MG63 (cell line): ENCODE measurements around the gene SLC12A1. TPM values are rescaled to one million over a fixed set of nuclear protein-coding genes. Genes with fewer than 3 reads are reported as not detected.
A peak's percentile ranks its signal among the peaks of the same experiment; 100 is the strongest.

Source experiments
- DNase-seq: peaks from one replicate; pipeline ENCODE4 v3.0.0-alpha.2; 2020
- H3K27me3 ChIP-seq: fragments of 250-450 bp; sonication (Bioruptor Pico); 2 replicates; pipeline ENCODE4 v1.5.1; 2020; ENCODE audit warnings: mild to moderate bottlenecking, moderate library complexity
- H3K36me3 ChIP-seq: fragments of 250-450 bp; sonication (Bioruptor Pico); 2 replicates; pipeline ENCODE4 v1.5.1; 2020; ENCODE audit warnings: mild to moderate bottlenecking, moderate library complexity
- H3K4me3 ChIP-seq: fragments of 250-450 bp; sonication (Bioruptor Pico); 2 replicates; pipeline ENCODE4 v1.5.1; 2020; ENCODE audit warnings: mild to moderate bottlenecking, moderate library complexity
- H3K9me3 ChIP-seq: fragments of 250-450 bp; sonication (Bioruptor Pico); 2 replicates; pipeline ENCODE4 v1.5.1; 2020; ENCODE audit warnings: mild to moderate bottlenecking, moderate library complexity
- total RNA-seq: library from RNA; depleted of rRNA; stranded (reverse); fragments of >200 nt; shearing (Covaris generic); gene quantifications from 2 replicates; pipeline ENCODE4 v1.2.3, GENCODE V29; 2014; ENCODE audit warnings: low replicate concordance; rRNA removed

The SLC12A1 gene
- total RNA-seq: not detected in 2 replicates

- DNase-seq: no peak
- Histone ChIP-seq H3K27me3 (peaks cover 2% of the 10 kb centered on the region; the same call in 1 of the 2 replicates), H3K9me3 (no peaks in the 10 kb centered on the region)
Observed at GRCh38 chr15:48205981-48206380, at the start of gene SLC12A1. Gene SLC12A1, plus strand, starts transcription at chr15:48206302. Its CDS starts 1,418 bp downstream, at chr15:48207720.

GRCh38 chr15:48168616-48169015 is 37.5 kb upstream of the SLC12A1 start:
- peaks cover 11% of the 10 kb centered on the region for H3K9me3 ChIP-seq
- H3K4me3 ChIP-seq: no peak overlapping the region
- H3K27me3 ChIP-seq: no peaks in the 10 kb centered on the region
- no peak for DNase-seq
- H3K36me3 ChIP-seq: peaks cover 2% of the 10 kb centered on the region

More at GRCh38 chr15:48205981-48206380, at the start of gene SLC12A1:
- H3K4me3 ChIP-seq: no peak within 1 kb of the TSS
- H3K36me3 ChIP-seq: no peaks in the 10 kb centered on the region

- DNase-seq: no peak
- Histone ChIP-seq H3K36me3 (peaks cover 2% of the 10 kb centered on the region), H3K27me3 (no peaks in the 10 kb centered on the region), H3K9me3 (peaks cover 11% of the 10 kb centered on the region), H3K4me3 (no peak overlapping the region)
Observed at GRCh38 chr15:48170981-48171380, 35.1 kb upstream of the SLC12A1 start.

GRCh38 chr15:48175126-48175525 is 31.0 kb upstream of the SLC12A1 start:
- Histone ChIP-seq H3K36me3 (no peaks in the 10 kb centered on the region), H3K27me3 (no peaks in the 10 kb centered on the region), H3K9me3 (peaks cover 11% of the 10 kb centered on the region), H3K4me3 (no peak overlapping the region)
- no peak for DNase-seq

- Histone ChIP-seq H3K9me3 (peaks cover 11% of the 10 kb centered on the region), H3K36me3 (no peaks in the 10 kb centered on the region), H3K27me3 (no peaks in the 10 kb centered on the region), H3K4me3 (no peak overlapping the region)
- DNase-seq: no peak
Observed at GRCh38 chr15:48176112-48176511, 30.0 kb upstream of the SLC12A1 start.

GRCh38 chr15:48176957-48177356 is 29.1 kb upstream of the SLC12A1 start:
- Histone ChIP-seq H3K9me3 (peaks cover 11% of the 10 kb centered on the region), H3K27me3 (no peaks in the 10 kb centered on the region), H3K4me3 (peak overlapping the region; percentile 65), H3K36me3 (no peaks in the 10 kb centered on the region)
- DNase-seq: no peak

GRCh38 chr15:48177383-48177765 is 28.7 kb upstream of the SLC12A1 start:
- DNase-seq: no peak
- H3K4me3 ChIP-seq: peak overlapping the region; percentile 65
- H3K27me3 ChIP-seq: no peaks in the 10 kb centered on the region
- peaks cover 11% of the 10 kb centered on the region for H3K9me3 ChIP-seq
- H3K36me3 ChIP-seq: no peaks in the 10 kb centered on the region

- peak; percentile 84 for DNase-seq
- no peaks in the 10 kb centered on the region for H3K36me3 ChIP-seq
- no peaks in the 10 kb centered on the region for H3K27me3 ChIP-seq
- H3K9me3 ChIP-seq: peaks cover 6% of the 10 kb centered on the region
- peak within 1 kb of the TSS; percentile 65 for H3K4me3 ChIP-seq
Observed at GRCh38 chr15:48177766-48178647, 28.1 kb upstream of the SLC12A1 start, which contains the start of gene MYEF2. Gene MYEF2, minus strand, starts transcription at chr15:48178295. Its CDS starts 58 bp downstream, at chr15:48178237.

GRCh38 chr15:48178648-48178931 is 27.5 kb upstream of the SLC12A1 start:
- peak overlapping the region; percentile 65 for H3K4me3 ChIP-seq
- no peak for DNase-seq
- peaks cover under 1% of the 10 kb centered on the region for H3K9me3 ChIP-seq
- no peaks in the 10 kb centered on the region for H3K36me3 ChIP-seq
- H3K27me3 ChIP-seq: no peaks in the 10 kb centered on the region; the same call in 1 of the 2 replicates

- no peak for DNase-seq
- H3K27me3 ChIP-seq: peaks cover 4% of the 10 kb centered on the region
- no peak overlapping the region for H3K4me3 ChIP-seq
- H3K9me3 ChIP-seq: no peaks in the 10 kb centered on the region
- no peaks in the 10 kb centered on the region for H3K36me3 ChIP-seq
Observed at GRCh38 chr15:48182749-48183148, 23.4 kb upstream of the SLC12A1 start.

- no peak for DNase-seq
- H3K27me3 ChIP-seq: peaks cover 6% of the 10 kb centered on the region
- no peaks in the 10 kb centered on the region for H3K36me3 ChIP-seq
- H3K4me3 ChIP-seq: no peak overlapping the region
- H3K9me3 ChIP-seq: no peaks in the 10 kb centered on the region
Observed at GRCh38 chr15:48185529-48185928, 20.6 kb upstream of the SLC12A1 start.

- peaks cover 6% of the 10 kb centered on the region for H3K27me3 ChIP-seq
- H3K36me3 ChIP-seq: no peaks in the 10 kb centered on the region
- DNase-seq: no peak
- no peak overlapping the region for H3K4me3 ChIP-seq
- no peaks in the 10 kb centered on the region for H3K9me3 ChIP-seq
Observed at GRCh38 chr15:48186271-48186670, 19.8 kb upstream of the SLC12A1 start.

- no peak overlapping the region for H3K4me3 ChIP-seq
- H3K9me3 ChIP-seq: no peaks in the 10 kb centered on the region
- H3K27me3 ChIP-seq: peaks cover 11% of the 10 kb centered on the region
- peak; percentile 49 for DNase-seq
- H3K36me3 ChIP-seq: no peaks in the 10 kb centered on the region
Observed at GRCh38 chr15:48190932-48191573, 15.0 kb upstream of the SLC12A1 start.

- DNase-seq: no peak
- Histone ChIP-seq H3K27me3 (peaks cover 11% of the 10 kb centered on the region), H3K9me3 (no peaks in the 10 kb centered on the region), H3K36me3 (no peaks in the 10 kb centered on the region), H3K4me3 (no peak within 1 kb of the TSS)
Observed at GRCh38 chr15:48191574-48192225, 14.4 kb upstream of the SLC12A1 start, which contains the start of gene CTXN2. Gene CTXN2, plus strand, starts transcription at chr15:48191665. Its CDS starts 9,636 bp downstream, at chr15:48201301.

GRCh38 chr15:48202068-48202467 is 4.0 kb upstream of the SLC12A1 start:
- H3K27me3 ChIP-seq: peaks cover 14% of the 10 kb centered on the region
- DNase-seq: no peak
- H3K36me3 ChIP-seq: no peaks in the 10 kb centered on the region
- no peaks in the 10 kb centered on the region for H3K9me3 ChIP-seq
- H3K4me3 ChIP-seq: no peak overlapping the region

- H3K9me3 ChIP-seq: no peaks in the 10 kb centered on the region; the same call in 1 of the 2 replicates
- H3K36me3 ChIP-seq: no peaks in the 10 kb centered on the region
- DNase-seq: no peak
- H3K27me3 ChIP-seq: no peaks in the 10 kb centered on the region
- no peak overlapping the region for H3K4me3 ChIP-seq
Observed at GRCh38 chr15:48221261-48221660, 15.2 kb downstream of the SLC12A1 start.

GRCh38 chr15:48221885-48222284 is 15.8 kb downstream of the SLC12A1 start:
- no peaks in the 10 kb centered on the region for H3K36me3 ChIP-seq
- no peak overlapping the region for H3K4me3 ChIP-seq
- no peaks in the 10 kb centered on the region for H3K27me3 ChIP-seq
- peak; percentile 65 for DNase-seq
- H3K9me3 ChIP-seq: no peaks in the 10 kb centered on the region
